ENCODE measurements around the gene INSC. TPM values are rescaled to one million over a fixed set of nuclear protein-coding genes. Genes with fewer than 3 reads are reported as not detected.

The INSC gene
- total RNA-seq, 6 experiments from 2014 or later, result 0.15 to 0.44 (median 0.43) TPM; not detected in 3

DNA sequence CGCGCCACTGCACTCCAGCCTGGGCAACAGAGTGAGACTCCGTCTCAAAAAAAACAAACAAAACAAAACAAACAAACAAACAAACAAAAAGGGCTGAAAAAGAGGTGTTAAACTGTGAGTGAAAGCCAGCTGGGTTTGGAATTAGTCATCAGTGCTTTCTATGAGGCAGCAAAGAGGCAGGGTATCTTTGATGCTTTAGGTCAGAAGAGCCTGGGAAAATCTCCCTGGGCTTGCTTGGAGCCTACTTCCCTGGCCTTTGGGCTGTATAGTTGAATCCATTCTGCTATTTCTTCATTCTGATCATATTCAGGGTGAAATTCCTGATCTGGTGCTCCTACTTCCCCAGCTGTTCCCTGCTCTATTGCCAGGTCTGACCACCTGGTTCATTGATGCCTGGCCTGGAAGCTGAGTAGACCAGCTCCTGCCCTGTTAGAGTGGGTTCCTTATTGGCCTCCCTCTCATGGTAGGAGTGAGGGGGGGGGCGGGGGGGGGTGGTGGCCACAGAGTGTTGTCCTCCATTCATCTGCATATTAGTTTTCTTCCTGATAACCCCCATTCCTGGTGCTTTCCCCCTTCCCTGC is 65.6 kb downstream of the INSC start:
- ATAC-seq (no peak), DNase-seq (no peak)
- intact Hi-C loops (cut with DNase I), result no loop called here
- Histone ChIP-seq H3K9me3 (no peaks in the 10 kb centered on the region), H3K36me3 (no peaks in the 10 kb centered on the region), H3K4me1 (no peaks in the 10 kb centered on the region), H3K27me3 (no peaks in the 10 kb centered on the region), H3K27ac (no peak overlapping the region), H3K4me3 (no peak overlapping the region)
- WGBS (ENCODE audit: insufficient coverage, low coverage, low lambda C conversion rate, missing lambda C conversion rate), result 8% methylated on average over 2 of the region's 4 CpGs
- TF ChIP-seq POLR2A (IDR thresholded peaks at IDR 0.05), result no peak
- TF ChIP-seq, protein P1, sequence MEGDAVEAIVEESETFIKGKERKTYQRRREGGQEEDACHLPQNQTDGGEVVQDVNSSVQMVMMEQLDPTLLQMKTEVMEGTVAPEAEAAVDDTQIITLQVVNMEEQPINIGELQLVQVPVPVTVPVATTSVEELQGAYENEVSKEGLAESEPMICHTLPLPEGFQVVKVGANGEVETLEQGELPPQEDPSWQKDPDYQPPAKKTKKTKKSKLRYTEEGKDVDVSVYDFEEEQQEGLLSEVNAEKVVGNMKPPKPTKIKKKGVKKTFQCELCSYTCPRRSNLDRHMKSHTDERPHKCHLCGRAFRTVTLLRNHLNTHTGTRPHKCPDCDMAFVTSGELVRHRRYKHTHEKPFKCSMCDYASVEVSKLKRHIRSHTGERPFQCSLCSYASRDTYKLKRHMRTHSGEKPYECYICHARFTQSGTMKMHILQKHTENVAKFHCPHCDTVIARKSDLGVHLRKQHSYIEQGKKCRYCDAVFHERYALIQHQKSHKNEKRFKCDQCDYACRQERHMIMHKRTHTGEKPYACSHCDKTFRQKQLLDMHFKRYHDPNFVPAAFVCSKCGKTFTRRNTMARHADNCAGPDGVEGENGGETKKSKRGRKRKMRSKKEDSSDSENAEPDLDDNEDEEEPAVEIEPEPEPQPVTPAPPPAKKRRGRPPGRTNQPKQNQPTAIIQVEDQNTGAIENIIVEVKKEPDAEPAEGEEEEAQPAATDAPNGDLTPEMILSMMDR (IDR thresholded peaks at IDR 0.05), result no peak

- Histone ChIP-seq H3K27me3 (no peaks in the 10 kb centered on the region), H3K4me1 (no peaks in the 10 kb centered on the region), H3K9me3 (no peaks in the 10 kb centered on the region), H3K4me3 (no peak overlapping the region), H3K27ac (no peak overlapping the region), H3K36me3 (no peaks in the 10 kb centered on the region)
- ATAC-seq, result no peak
- WGBS (ENCODE audit: insufficient coverage, low coverage, low lambda C conversion rate, missing lambda C conversion rate), result 50% methylated on average over 1 of the region's 1 CpG
- TF ChIP-seq POLR2A (IDR thresholded peaks at IDR 0.05), result no peak
- TF ChIP-seq, protein P1 (IDR thresholded peaks at IDR 0.05), result no peak
- no peak for DNase-seq
- intact Hi-C loops (cut with DNase I), result no loop called here
These were observed 67.6 kb downstream of the INSC start for GRCh38 chr11:15182372-15182771.

DNA sequence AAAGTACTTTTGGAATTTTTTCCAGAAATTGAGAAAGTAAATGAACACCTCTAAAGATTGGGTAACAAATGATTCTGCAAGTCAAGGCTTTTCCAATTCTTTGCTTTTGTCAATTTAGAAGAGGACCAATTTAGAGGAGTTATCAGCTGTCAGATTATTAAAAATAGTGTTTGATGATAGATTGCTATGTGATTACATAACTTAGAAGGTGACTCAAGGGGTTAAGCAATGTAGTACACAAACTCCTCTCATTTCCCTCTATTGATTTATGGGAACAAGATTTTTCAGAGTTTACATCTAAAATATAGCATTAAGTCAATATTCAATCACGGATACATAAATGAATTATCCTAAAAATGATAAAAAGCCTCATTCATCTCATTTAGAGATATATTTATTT is 70.3 kb downstream of the INSC start:
- H3K27me3 ChIP-seq, result no peaks in the 10 kb centered on the region
- no peaks in the 10 kb centered on the region for H3K4me1 ChIP-seq
- no peak for DNase-seq
- intact Hi-C loops (cut with DNase I), result no loop called here
- TF ChIP-seq, protein P1 (IDR thresholded peaks at IDR 0.05), result no peak
- no peak for TF ChIP-seq POLR2A (IDR thresholded peaks at IDR 0.05)
- H3K27ac ChIP-seq, result no peak overlapping the region
- H3K4me3 ChIP-seq, result no peak overlapping the region
- WGBS (ENCODE audit: insufficient coverage, low coverage, low lambda C conversion rate, missing lambda C conversion rate), result 50% methylated on average over 1 of the region's 1 CpG
- no peaks in the 10 kb centered on the region for H3K36me3 ChIP-seq
- no peaks in the 10 kb centered on the region for H3K9me3 ChIP-seq
- ATAC-seq, result no peak

DNA sequence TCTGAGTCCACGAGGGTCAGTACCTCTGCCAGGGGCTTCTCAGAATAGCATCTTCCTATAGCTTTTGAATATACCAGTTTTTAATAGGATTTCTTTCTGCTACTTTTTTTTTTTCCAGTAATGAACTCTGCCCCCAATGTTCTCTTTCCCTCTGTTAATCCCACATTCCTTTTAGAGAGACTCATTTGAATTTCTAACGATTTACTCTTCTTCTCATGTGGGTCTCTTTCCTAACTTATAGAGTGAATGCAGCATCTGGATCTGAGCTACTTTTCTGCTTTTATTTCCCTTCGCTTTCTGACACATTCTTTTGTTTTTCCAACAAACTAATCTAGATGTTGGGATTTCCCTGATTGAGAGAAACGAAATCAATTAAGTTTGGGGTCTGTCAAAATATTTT is 71.4 kb downstream of the INSC start:
- intact Hi-C loops (cut with DNase I), result no loop called here
- Histone ChIP-seq H3K4me1 (no peaks in the 10 kb centered on the region), H3K4me3 (no peak overlapping the region), H3K36me3 (no peaks in the 10 kb centered on the region), H3K27me3 (no peaks in the 10 kb centered on the region), H3K27ac (no peak overlapping the region), H3K9me3 (no peaks in the 10 kb centered on the region)
- DNase-seq (no peak), ATAC-seq (no peak)
- WGBS (ENCODE audit: insufficient coverage, low coverage, low lambda C conversion rate, missing lambda C conversion rate), result 63% methylated on average over 4 of the region's 4 CpGs
- no peak for TF ChIP-seq POLR2A (IDR thresholded peaks at IDR 0.05)
- TF ChIP-seq, protein P1 (IDR thresholded peaks at IDR 0.05), result no peak

- Histone ChIP-seq H3K9me3 (no peaks in the 10 kb centered on the region), H3K4me1 (peaks cover 0 to 3% (median 2%) of the 10 kb centered on the region in 4 donors), H3K4me3 (no peak overlapping the region), H3K27me3 (no peaks in the 10 kb centered on the region), H3K36me3 (no peaks in the 10 kb centered on the region), H3K27ac (no peak overlapping the region)
- no peak for TF ChIP-seq POLR2A (IDR thresholded peaks at IDR 0.05)
- TF ChIP-seq, protein P1 (IDR thresholded peaks at IDR 0.05), result no peak
- ATAC-seq (no peak), DNase-seq (no peak)
- intact Hi-C loops (cut with DNase I), result no loop called here
- 73% methylated on average over 1 of the region's 1 CpG for WGBS (ENCODE audit: insufficient coverage, low coverage, low lambda C conversion rate, missing lambda C conversion rate)
These were observed 74.5 kb downstream of the INSC start for GRCh38 chr11:15189189-15189588.
